IMR-90 (cell line): ENCODE results near the gene ASXL1. TPM values are rescaled to one million over a fixed set of nuclear protein-coding genes. Genes with fewer than 3 reads are reported as not detected.

ENCODE experiments used
- ATAC-seq: fragments of 200-7000 bp; cut with Tn5 transposase; 2 replicates; pipeline ENCODE4 v1.9.1; 2020; ENCODE audit warnings: low read depth, mild to moderate bottlenecking, moderate library complexity
- BruUV-seq: library from RNA; stranded (reverse); fragments of 400-500 nt; replicated peaks from 2 replicates; lab custom pipeline; 2021; lab: Mats Ljungman, UMichigan
- CTCF ChIA-PET: fragments of 300-600 bp; formaldehyde crosslinking; extraction: SDS; loops from one replicate; lab custom pipeline; 2021; ENCODE audit warnings: antibody characterized with exemption; lab: Yijun Ruan, JAX
- POLR2A ChIA-PET: fragments of 300-600 bp; sonication (Branson Sonifier 250); formaldehyde crosslinking; loops from one replicate; lab custom pipeline; 2022; ENCODE audit warnings: antibody characterized with exemption; ENCODE audit not compliant: unreplicated experiment; lab: Charles Lee
- DNase-seq: peaks from one replicate; pipeline ENCODE4 v3.0.0; 2013
- H2AFZ ChIP-seq: replicated peaks from 2 replicates; pipeline ENCODE3; 2013; ENCODE audit warnings: low read length, mild to moderate bottlenecking; ENCODE audit not compliant: poor library complexity
- H2AK5ac ChIP-seq: 2 replicates; pipeline ENCODE4 v1.6.1; 2013; ENCODE audit warnings: low read depth, low read length, inconsistent platforms
- H2AK9ac ChIP-seq: replicated peaks from 2 replicates; pipeline ENCODE3; 2013; ENCODE audit warnings: mild to moderate bottlenecking, low read depth, low read length, moderate library complexity; ENCODE audit not compliant: poor library complexity
- H2BK120ac ChIP-seq: 2 replicates; pipeline ENCODE4 v1.6.1; 2013; ENCODE audit warnings: low read depth, low read length, inconsistent platforms
- H2BK15ac ChIP-seq: 3 replicates; pipeline ENCODE4 v1.6.1; 2013; ENCODE audit warnings: low read depth, low read length, inconsistent platforms
- H2BK20ac ChIP-seq: 2 replicates; pipeline ENCODE4 v1.6.1; 2013; ENCODE audit warnings: low read depth, mild to moderate bottlenecking, inconsistent platforms, low read length, moderate library complexity
- H2BK5ac ChIP-seq: 2 replicates; pipeline ENCODE4 v1.6.1; 2013; ENCODE audit warnings: mild to moderate bottlenecking, low read depth, low read length, inconsistent platforms; ENCODE audit not compliant: poor library complexity, severe bottlenecking
- H3K14ac ChIP-seq: replicated peaks from 2 replicates; pipeline ENCODE4 v1.6.1; 2013; ENCODE audit warnings: low read depth, low read length, inconsistent platforms
- H3K18ac ChIP-seq: 2 replicates; pipeline ENCODE4 v1.6.1; 2013; ENCODE audit warnings: low read depth, low read length, control low read depth
- H3K23ac ChIP-seq: 2 replicates; pipeline ENCODE4 v1.6.1; 2013; ENCODE audit warnings: low read depth, low read length, inconsistent platforms
- H3K27ac ChIP-seq: 2 replicates; pipeline ENCODE4 v1.5.1; 2013; ENCODE audit warnings: mild to moderate bottlenecking, control low read depth, low read length; ENCODE audit not compliant: insufficient read depth
- H3K27me3 ChIP-seq: 2 replicates; pipeline ENCODE4 v1.6.1; 2013; ENCODE audit warnings: low read length; ENCODE audit not compliant: control insufficient read depth, insufficient read depth
- H3K36me3 ChIP-seq: 2 replicates; pipeline ENCODE4 v1.6.1; 2013; ENCODE audit warnings: low read length, mixed read lengths; ENCODE audit not compliant: control insufficient read depth, insufficient read depth
- H3K4ac ChIP-seq: 2 replicates; pipeline ENCODE4 v1.6.1; 2013; ENCODE audit warnings: low read depth, low read length, inconsistent platforms
- H3K4me1 ChIP-seq: 2 replicates; pipeline ENCODE4 v1.6.1; 2013; ENCODE audit warnings: low read length, mixed read lengths; ENCODE audit not compliant: control insufficient read depth, insufficient read depth
- H3K4me2 ChIP-seq: 2 replicates; pipeline ENCODE4 v1.6.1; 2013; ENCODE audit warnings: low read depth, mild to moderate bottlenecking, control low read depth, low read length, moderate library complexity
- H3K4me3 ChIP-seq: 2 replicates; pipeline ENCODE4 v1.5.1; 2013; ENCODE audit warnings: low read depth, mild to moderate bottlenecking, control low read depth, low read length, moderate library complexity; ENCODE audit not compliant: insufficient read depth
- H3K56ac ChIP-seq: 2 replicates; pipeline ENCODE4 v1.6.1; 2013; ENCODE audit warnings: low read length, inconsistent platforms; ENCODE audit not compliant: insufficient read depth; ENCODE audit errors: extremely low read depth
- H3K79me1 ChIP-seq, 2 experiments: 2 replicates each; pipeline ENCODE4 v1.6.1; 2013; ENCODE audit warnings: low read length in 2 of 2, inconsistent platforms in 1 of 2, low read depth in 1 of 2
- H3K9ac ChIP-seq: 2 replicates; pipeline ENCODE4 v1.6.1; 2013; ENCODE audit warnings: low read depth, low read length, control low read depth
- H3K9me1 ChIP-seq: 2 replicates; pipeline ENCODE4 v1.6.1; 2013; ENCODE audit warnings: low read length, inconsistent platforms; ENCODE audit not compliant: insufficient read depth
- H3K9me3 ChIP-seq: 2 replicates; pipeline ENCODE4 v1.6.1; 2013; ENCODE audit warnings: low read length; ENCODE audit not compliant: control insufficient read depth, insufficient read depth
- H4K20me1 ChIP-seq: 2 replicates; pipeline ENCODE4 v1.6.1; 2013; ENCODE audit warnings: low read length, inconsistent platforms; ENCODE audit not compliant: insufficient read depth
- H4K5ac ChIP-seq: 2 replicates; pipeline ENCODE4 v1.6.1; 2013; ENCODE audit warnings: mild to moderate bottlenecking, low read depth, low read length, control low read depth
- H4K8ac ChIP-seq, 2 experiments: 2 replicates each; pipeline ENCODE4 v1.6.1; 2013; ENCODE audit warnings: low read depth in 2 of 2, low read length in 2 of 2, control low read depth in 1 of 2, inconsistent platforms in 1 of 2
- H4K91ac ChIP-seq: 2 replicates; pipeline ENCODE4 v1.6.1; 2013; ENCODE audit warnings: low read depth, low read length, inconsistent platforms; ENCODE audit not compliant: insufficient read depth
- BHLHE40 ChIP-seq: fragments of 150-350 bp; IDR thresholded peaks from 2 replicates; pipeline ENCODE4 v1.6.1; 2016; ENCODE audit warnings: mild to moderate bottlenecking, low read depth, low read length
- CEBPB ChIP-seq: IDR thresholded peaks from 2 replicates; pipeline ENCODE4 v1.6.1; 2012; ENCODE audit warnings: low read depth, low read length, improper control_type of control experiment
- CTCF ChIP-seq: conservative IDR thresholded peaks from 2 replicates; pipeline ENCODE4 v1.5.1; 2012; ENCODE audit warnings: mild to moderate bottlenecking, low read depth, low read length, improper control_type of control experiment
- ELK1 ChIP-seq: fragments of 150-350 bp; IDR thresholded peaks from 2 replicates; pipeline ENCODE4 v1.6.1; 2016; ENCODE audit warnings: low read depth, mild to moderate bottlenecking, low read length, moderate library complexity, borderline replicate concordance
- FOS ChIP-seq: fragments of 150-350 bp; IDR thresholded peaks from 2 replicates; pipeline ENCODE4 v1.6.1; 2016; ENCODE audit warnings: low read depth, low read length
- MAFK ChIP-seq: IDR thresholded peaks from 2 replicates; pipeline ENCODE4 v1.6.1; 2012; ENCODE audit warnings: low read depth, low read length, improper control_type of control experiment
- MAZ ChIP-seq: IDR thresholded peaks from 2 replicates; pipeline ENCODE4 v1.6.1; 2012; ENCODE audit warnings: low read depth, mild to moderate bottlenecking, low read length, improper control_type of control experiment, moderate library complexity, borderline replicate concordance
- MXI1 ChIP-seq: IDR thresholded peaks from 2 replicates; pipeline ENCODE4 v1.6.1; 2012; ENCODE audit warnings: low read depth, mild to moderate bottlenecking, low read length, moderate library complexity, borderline replicate concordance
- NFE2L2 ChIP-seq: fragments of 150-350 bp; IDR thresholded peaks from 2 replicates; pipeline ENCODE4 v1.6.1; 2016; ENCODE audit warnings: low read depth, mild to moderate bottlenecking, low read length
- POLR2A ChIP-seq: IDR thresholded peaks from 2 replicates; pipeline ENCODE4 v1.6.1; 2012; ENCODE audit warnings: mild to moderate bottlenecking, low read depth, low read length
- RAD21 ChIP-seq: IDR thresholded peaks from 2 replicates; pipeline ENCODE4 v1.6.1; 2012; ENCODE audit warnings: low read length, improper control_type of control experiment
- RCOR1 ChIP-seq: IDR thresholded peaks from 2 replicates; pipeline ENCODE4 v1.6.1; 2012; ENCODE audit warnings: mild to moderate bottlenecking, low read length, improper control_type of control experiment; ENCODE audit not compliant: insufficient replicate concordance
- RFX5 ChIP-seq: IDR thresholded peaks from 2 replicates; pipeline ENCODE4 v1.8.0; 2012; ENCODE audit warnings: low read depth, mild to moderate bottlenecking, low read length, moderate library complexity
- SMC3 ChIP-seq: fragments of 150-350 bp; IDR thresholded peaks from 2 replicates; pipeline ENCODE4 v1.6.1; 2016; ENCODE audit warnings: low read depth, mild to moderate bottlenecking, antibody characterized with exemption, low read length, moderate library complexity
- WGBS, 2 experiments: methylation state at CpG; one replicate each; pipeline versions ENCODE4 v1.1.5 to v1.1.7; 2013; ENCODE audit warnings: missing lambda C conversion rate in 2 of 2; ENCODE audit not compliant: insufficient read length in 1 of 2; ENCODE audit errors: extremely low coverage in 2 of 2; 5-methylcytosine and 5-hydroxymethylcytosine counted together
- dilution Hi-C: fragments of 300-500 bp; cut with HindIII; formaldehyde crosslinking; loops from one replicate; pipeline ENCODE4 v1.14.3; 2018; ENCODE audit warnings: low sequenced_read_pairs; ENCODE audit not compliant: unreplicated experiment
- in situ Hi-C: fragments of 300-500 bp; cut with MboI; formaldehyde crosslinking; loops from 3 replicates; pipeline ENCODE4 v1.14.3; 2019; ENCODE audit warnings: low sequenced_read_pairs, inconsistent platforms, mixed read lengths
- intact Hi-C: fragments of 100-400 bp; cut with micrococcal nuclease; formaldehyde crosslinking; loops from 2 replicates; pipeline ENCODE4 v1.10.0; 2022
- polyA plus RNA-seq, 3 experiments: library from polyadenylated mRNA; depleted of rRNA; stranded (reverse); fragments of >200 nt; gene quantifications; 2 replicates each; pipeline ENCODE4 v1.2.3, GENCODE V29; 2012; ENCODE audit warnings: low replicate concordance in 1 of 3
- total RNA-seq: library from RNA; depleted of rRNA; stranded (reverse); fragments of >200 nt; gene quantifications from 2 replicates; pipeline ENCODE4 v1.2.3, GENCODE V29; 2012

Gene ASXL1
- total and polyA plus RNA-seq, 2 of the 4 experiments (the other 2 are of a cell fraction) = 29.9 to 37.1 TPM

DNA sequence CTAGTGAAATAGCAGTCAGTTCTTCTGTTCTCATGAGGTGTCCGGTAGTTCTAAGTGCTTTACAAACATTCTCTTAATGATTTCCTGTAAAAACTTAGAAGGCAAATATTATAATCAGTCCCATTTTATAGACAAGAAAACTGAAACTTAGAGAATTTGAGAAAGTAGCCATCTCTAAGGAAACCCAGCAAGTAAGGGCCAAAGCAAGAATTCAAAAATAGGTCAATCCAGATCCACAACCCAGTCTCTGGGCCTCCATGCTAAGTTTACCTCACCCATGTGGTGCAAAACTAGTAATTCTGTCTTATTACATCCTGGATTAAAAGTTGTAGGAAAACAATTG is 27.6 kb upstream of the ASXL1 start:
- BruUV-seq = no TSS peak

More for the DNA sequence above, 27.6 kb upstream of the ASXL1 start:
- H3K23ac ChIP-seq = no peak overlapping the region
- H3K9ac ChIP-seq = no peak overlapping the region
- peaks cover 18% of the 10 kb centered on the region for H4K20me1 ChIP-seq
- no CpG with 5 or more reads among the region's 1 CpG for WGBS, 2 experiments
- no peak overlapping the region for H4K8ac ChIP-seq
- H4K91ac ChIP-seq = no peak overlapping the region
- DNase-seq (no peak), ATAC-seq (no peak)
- H2BK15ac ChIP-seq = no peak overlapping the region
- no peak overlapping the region for H3K56ac ChIP-seq
- H3K14ac ChIP-seq = no peak overlapping the region
- H3K36me3 ChIP-seq = peaks cover 17% of the 10 kb centered on the region
- H3K4me1 ChIP-seq = peaks cover 12% of the 10 kb centered on the region
- CTCF ChIA-PET = no interaction called here
- peaks cover 19% of the 10 kb centered on the region for H3K9me1 ChIP-seq
- H2BK5ac ChIP-seq = no peak overlapping the region
- dilution Hi-C loops (no loop called here), in situ Hi-C loops (no loop called here), intact Hi-C loops (no loop called here)
- H2BK20ac ChIP-seq = no peak overlapping the region
- no peaks in the 10 kb centered on the region for H3K27me3 ChIP-seq
- no peak overlapping the region for H3K27ac ChIP-seq
- H3K18ac ChIP-seq = no peak overlapping the region
- H3K79me1 ChIP-seq = peaks cover 0 to 5% of the 10 kb centered on the region in 2 experiments; a peak in 2 of 4 replicates
- H3K9me3 ChIP-seq = no peaks in the 10 kb centered on the region
- H2AFZ ChIP-seq = no peak overlapping the region
- H3K4me3 ChIP-seq = no peak overlapping the region
- H2AK9ac ChIP-seq = no peak overlapping the region
- POLR2A ChIA-PET = no interaction called here
- H4K5ac ChIP-seq = no peak overlapping the region
- H2AK5ac ChIP-seq = no peak overlapping the region
- no peak overlapping the region for H3K4ac ChIP-seq
- H2BK120ac ChIP-seq = no peak overlapping the region
- no peak overlapping the region for H3K4me2 ChIP-seq
- TF ChIP-seq SMC3 (no peak), NFE2L2 (no peak), CEBPB (no peak), FOS (no peak), CTCF (no peak), MXI1 (no peak), MAFK (no peak), MAZ (no peak), BHLHE40 (no peak), POLR2A (no peak), RCOR1 (no peak), RFX5 (no peak), RAD21 (no peak), ELK1 (no peak)
